GM12878 (cell line): ENCODE results near the gene NOL3.

ENCODE experiments used
- CBFB ChIP-seq: IDR thresholded peaks from 2 replicates; pipeline ENCODE4 v1.6.1; 2016; ENCODE audit warnings: antibody characterized with exemption, low read depth
- CTCF ChIP-seq, 3 experiments: IDR thresholded peaks in 2 of 3; conservative IDR thresholded peaks in 1 of 3; 2 replicates each; pipeline ENCODE4 v1.5.1; 2011; ENCODE audit warnings: low read depth in 3 of 3, low read length in 3 of 3, mild to moderate bottlenecking in 3 of 3, control low read depth in 2 of 3, moderate library complexity in 2 of 3, inconsistent platforms in 1 of 3, mixed read lengths in 1 of 3; ENCODE audit not compliant: control insufficient read depth in 2 of 3, insufficient read depth in 1 of 3; ENCODE audit errors: extremely low read depth in 1 of 3
- EP300 ChIP-seq, 2 experiments: fragments of 150-350 bp in 1 of 2; IDR thresholded peaks; 2 replicates each; pipeline ENCODE4 v1.6.1; 2011 to 2012; ENCODE audit warnings: low read depth in 2 of 2, low read length in 2 of 2, borderline replicate concordance in 1 of 2, improper control_type of control experiment in 1 of 2, inconsistent platforms in 1 of 2; ENCODE audit not compliant: control insufficient read depth in 1 of 2
- EZH2 ChIP-seq: IDR thresholded peaks from 2 replicates; pipeline ENCODE4 v1.6.1; 2012; ENCODE audit warnings: low read depth, mild to moderate bottlenecking, control low read depth, inconsistent platforms, low read length, borderline replicate concordance; ENCODE audit not compliant: control insufficient read depth
- FOXM1 ChIP-seq: IDR thresholded peaks from 2 replicates; pipeline ENCODE4 v1.6.1; 2012; ENCODE audit warnings: low read depth, mild to moderate bottlenecking, inconsistent platforms, low read length, moderate library complexity
- MLLT1 ChIP-seq: fragments of 450-650 bp; IDR thresholded peaks from 2 replicates; pipeline ENCODE4 v1.6.1; 2016; ENCODE audit warnings: mild to moderate bottlenecking
- NFYB ChIP-seq: IDR thresholded peaks from 2 replicates; pipeline ENCODE4 v1.6.1; 2011; ENCODE audit warnings: low read depth, mild to moderate bottlenecking, low read length, improper control_type of control experiment, moderate library complexity; ENCODE audit not compliant: insufficient read depth
- PML ChIP-seq: IDR thresholded peaks from 2 replicates; pipeline ENCODE4 v1.6.1; 2012; ENCODE audit warnings: low read length, inconsistent platforms
- POLR2AphosphoS5 ChIP-seq: IDR thresholded peaks from 2 replicates; pipeline ENCODE4 v1.6.1; 2011; ENCODE audit warnings: mild to moderate bottlenecking, low read length, inconsistent platforms
- RFX5 ChIP-seq: IDR thresholded peaks from 2 replicates; pipeline ENCODE4 v1.6.1; 2011; ENCODE audit warnings: low read depth, low read length, improper control_type of control experiment
- SIN3A ChIP-seq: IDR thresholded peaks from 2 replicates; pipeline ENCODE4 v1.6.1; 2012; ENCODE audit warnings: low read depth, low read length, improper control_type of control experiment
- USF2 ChIP-seq: IDR thresholded peaks from 2 replicates; pipeline ENCODE4 v1.6.1; 2011; ENCODE audit warnings: low read depth, low read length, improper control_type of control experiment, borderline replicate concordance
- ZNF687 ChIP-seq: fragments of 450-650 bp; IDR thresholded peaks from 2 replicates; pipeline ENCODE4 v1.6.1; 2017; ENCODE audit warnings: mild to moderate bottlenecking, moderate library complexity

GRCh38 chr16:67190448-67191399 is 20.4 kb downstream of the NOL3 start:
- TF ChIP-seq EP300 (IDR thresholded peaks at IDR 0.05; ENCODE audit: borderline replicate concordance in 1 of 2, control insufficient read depth in 1 of 2, low read depth in 2 of 2, low read length in 2 of 2) (no peak), CTCF (IDR thresholded peaks at IDR 0.05 in 2 of 3, conservative IDR thresholded peaks at IDR 0.05 in 1 of 3; ENCODE audit: control insufficient read depth in 2 of 3, extremely low read depth in 1 of 3, insufficient read depth in 1 of 3, low read depth in 3 of 3, low read length in 3 of 3) (no peak), NFYB (no peak), EZH2 (no peak), SIN3A (no peak), FOXM1 (no peak), CBFB (no peak), MLLT1 (no peak), USF2 (no peak), RFX5 (no peak), PML (no peak), POLR2AphosphoS5 (no peak), ZNF687 (no peak)
